Stimulated activated CD4-positive, alpha-beta T cell treated with anti-CD3 and anti-CD28 coated beads, Interleukin-12 subunit alpha, Interleukin-12 subunit beta, amount 100 ng/mL, for 4 hours (primary cell): Measurements from ENCODE around the gene CACNA2D1.

Experiments used
- DNase-seq: peaks from one replicate; pipeline ENCODE4 v3.0.0-alpha.2; 2020

The CACNA2D1 gene

DNA sequence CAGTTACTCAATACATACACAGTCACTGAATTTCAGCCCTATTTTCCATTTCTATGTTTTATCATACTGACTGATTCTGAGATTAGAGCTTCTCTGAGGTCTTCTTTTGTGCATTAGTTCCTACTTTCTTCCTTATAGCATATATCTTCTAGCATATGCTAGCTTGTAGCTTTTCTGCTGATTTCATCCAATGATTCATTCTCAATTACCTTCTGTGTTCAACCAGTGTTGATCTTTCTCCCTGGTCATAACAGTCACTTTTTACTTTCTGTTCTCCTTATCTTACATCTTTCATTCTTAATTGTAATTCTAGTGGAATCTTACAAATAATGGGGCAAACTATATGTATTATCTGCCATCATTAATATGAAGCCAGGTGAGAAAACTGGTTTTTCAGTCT is 514.2 kb downstream of the CACNA2D1 start:
- no peak for DNase-seq

- no peak for DNase-seq
Observed at GRCh38 chr7:81926154-81926553, 517.4 kb downstream of the CACNA2D1 start.

DNA sequence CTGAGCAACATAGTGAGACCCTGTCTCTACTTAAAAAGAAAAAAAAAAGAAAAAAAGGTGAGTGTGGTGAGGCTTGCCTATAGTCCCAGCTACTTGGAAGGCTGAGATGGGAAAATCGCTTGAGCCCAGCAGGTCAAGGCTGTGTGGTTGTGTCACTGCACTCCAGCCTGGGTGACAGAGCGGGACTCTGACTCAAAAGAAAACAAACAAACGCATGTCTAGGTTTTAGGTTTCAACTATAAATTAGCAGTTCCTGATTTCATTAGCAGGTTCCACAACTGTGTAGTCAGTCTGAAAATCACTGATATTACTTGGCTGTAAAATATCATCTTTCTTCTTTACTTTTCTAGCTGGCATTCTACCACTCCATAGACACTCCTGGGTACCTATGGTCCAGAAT is 518.0 kb downstream of the CACNA2D1 start:
- DNase-seq, result no peak

DNA sequence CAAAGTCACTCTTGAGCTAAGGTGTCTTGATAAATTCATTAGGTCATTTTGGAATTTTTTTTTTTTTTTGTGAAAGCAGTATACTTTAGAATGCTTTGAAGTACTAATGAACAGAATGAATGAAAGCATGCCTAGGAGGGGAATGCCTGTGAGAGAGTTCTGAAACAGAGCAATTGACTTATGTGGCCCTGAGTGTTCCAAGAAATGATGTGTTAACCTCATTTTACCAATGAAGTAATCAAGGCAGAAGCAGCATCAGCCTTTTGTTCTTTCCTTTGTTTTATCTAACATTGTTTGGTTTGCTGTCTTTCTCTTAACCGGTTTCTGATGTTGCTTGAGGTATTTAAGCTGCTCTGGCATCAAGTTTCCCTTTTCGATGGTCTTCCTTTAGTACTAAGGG is 519.1 kb downstream of the CACNA2D1 start:
- DNase-seq, result no peak

- DNase-seq, result no peak
Observed at GRCh38 chr7:81919494-81919893, 524.1 kb downstream of the CACNA2D1 start.

DNA sequence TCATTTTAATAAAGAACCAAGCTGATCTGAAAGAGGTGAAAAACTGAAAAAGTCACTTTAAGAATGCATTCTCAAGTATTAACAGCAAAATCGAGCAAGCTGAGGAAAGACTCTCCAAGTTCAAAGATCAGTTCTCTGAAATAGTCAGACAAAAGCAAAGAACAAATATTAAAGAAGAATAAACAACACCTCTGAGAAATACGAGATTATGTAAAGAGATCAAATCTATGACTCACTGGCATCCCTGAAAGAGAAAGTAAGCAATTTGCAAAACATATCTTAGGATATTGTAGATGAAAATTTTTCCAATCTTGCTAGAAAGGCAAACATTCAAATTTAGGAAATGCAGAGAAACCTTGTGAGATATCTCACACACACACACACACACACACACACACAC is 535.4 kb downstream of the CACNA2D1 start:
- DNase-seq, result no peak

DNA sequence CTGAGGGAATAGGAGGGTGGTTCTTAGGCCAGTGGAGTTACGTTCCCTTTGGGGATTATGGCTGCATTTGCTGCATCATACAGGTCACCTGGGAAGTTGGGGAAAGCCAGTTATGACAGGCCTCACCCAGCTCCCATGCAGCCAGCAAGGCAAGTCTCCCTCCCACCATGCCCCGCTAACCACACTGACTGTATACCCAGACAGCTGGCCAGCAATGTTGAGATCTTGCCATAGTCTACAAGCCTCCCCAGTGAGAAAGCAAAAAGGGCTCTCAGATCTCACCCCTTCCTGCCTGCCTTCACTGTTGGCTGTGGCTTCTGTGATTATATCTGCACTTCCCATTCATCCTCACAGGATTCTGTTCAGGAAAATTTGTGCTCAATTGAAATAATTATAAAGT is 540.5 kb downstream of the CACNA2D1 start:
- no peak for DNase-seq

- no peak for DNase-seq
Observed at GRCh38 chr7:81902536-81902935, 541.0 kb downstream of the CACNA2D1 start.
